Femur (tissue), 1 donor: ENCODE data around the gene HEATR9.
A peak's percentile ranks its signal among the peaks of the same experiment; 100 is the strongest.
"Not testable (repeated sequence)": the region's sequence is repeated elsewhere in the genome, so short reads cannot be mapped to it uniquely, and the experiment has no call there.

Source experiments
- DNase-seq: peaks from one replicate; pipeline ENCODE4 v3.0.0-alpha.2; 2017

The HEATR9 gene, protein sequence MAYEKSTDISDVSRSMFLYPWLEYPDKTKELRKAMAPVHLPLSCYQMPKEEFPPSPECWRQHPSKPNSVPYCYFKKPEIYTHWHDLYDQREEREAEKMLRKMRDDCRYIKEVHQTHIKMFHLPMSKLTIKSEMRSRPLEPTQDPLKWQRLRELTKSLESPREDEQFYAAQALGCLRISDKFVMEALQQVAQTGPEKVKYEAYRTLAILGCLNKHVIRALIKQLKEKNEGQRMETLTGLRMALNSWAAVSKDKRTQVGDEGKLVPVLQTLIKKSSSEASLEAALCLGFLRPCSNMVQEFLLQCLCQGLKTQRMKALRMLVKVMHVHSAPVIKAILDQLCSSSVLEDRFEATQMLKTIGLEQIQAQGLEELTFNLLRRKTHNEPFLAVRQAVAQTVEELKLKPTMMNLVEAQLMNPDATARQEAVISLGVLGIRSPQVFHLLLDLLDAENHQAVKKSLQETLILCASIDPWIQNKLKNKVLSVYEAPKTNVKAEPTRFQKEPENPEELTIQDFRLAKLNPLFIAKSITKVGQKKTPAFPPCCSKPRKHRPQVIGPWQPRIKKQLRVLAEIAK

GRCh38 chr17:35868737-35869136, at the start of gene HEATR9:
Gene HEATR9, minus strand, starts transcription at chr17:35868891. Its CDS starts 149 bp downstream, at chr17:35868742.
- DNase-seq: no peak

- DNase-seq: no peak
Measured at GRCh38 chr17:35917519-35918213, 49.0 kb upstream of the HEATR9 start.

DNA sequence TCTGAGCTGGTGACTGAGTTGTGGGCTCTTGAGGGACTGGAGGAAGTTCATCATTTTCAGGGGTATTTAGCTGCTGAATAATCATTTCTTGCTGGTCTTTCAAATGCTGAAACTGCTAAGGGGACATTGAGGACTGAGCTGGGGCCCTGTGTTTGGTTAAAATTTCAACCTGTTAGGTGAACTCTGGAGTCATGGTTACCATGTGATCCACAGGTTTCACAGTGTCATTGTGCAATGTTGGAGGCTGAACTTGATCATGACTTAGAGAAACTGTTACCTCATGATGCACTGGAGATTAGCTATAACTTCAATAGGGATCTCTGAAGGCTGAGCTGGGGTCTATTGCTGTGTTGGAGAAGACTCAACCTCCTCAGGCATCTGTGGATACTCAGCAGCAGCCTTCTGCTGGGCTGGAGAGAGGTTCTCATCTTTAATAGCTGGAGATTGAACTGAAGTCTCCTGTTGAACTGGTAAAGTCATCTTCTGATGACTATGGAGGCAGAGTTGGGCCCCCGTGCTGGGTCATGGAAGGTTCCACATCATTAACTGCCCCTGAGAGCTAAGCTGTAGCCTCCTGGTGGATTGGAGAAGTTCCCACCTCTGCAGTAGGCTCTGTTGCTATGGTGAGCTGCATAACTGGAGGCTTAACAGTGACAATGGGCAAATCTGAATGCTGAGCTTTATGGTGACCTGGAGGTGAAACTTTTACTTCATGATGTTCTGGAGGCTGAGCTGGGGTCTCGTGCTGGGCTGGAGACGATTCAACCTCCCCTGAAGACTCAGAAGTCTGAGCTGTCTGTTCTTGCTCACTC, 46.7 kb upstream of the HEATR9 start:
- DNase-seq: no peak

GRCh38 chr17:35914354-35914753, 45.7 kb upstream of the HEATR9 start:
- DNase-seq: no peak

- DNase-seq: no peak
Measured at GRCh38 chr17:35913609-35914008, 44.9 kb upstream of the HEATR9 start.

- no peak for DNase-seq
Measured at GRCh38 chr17:35912942-35913341, 44.3 kb upstream of the HEATR9 start.

DNA sequence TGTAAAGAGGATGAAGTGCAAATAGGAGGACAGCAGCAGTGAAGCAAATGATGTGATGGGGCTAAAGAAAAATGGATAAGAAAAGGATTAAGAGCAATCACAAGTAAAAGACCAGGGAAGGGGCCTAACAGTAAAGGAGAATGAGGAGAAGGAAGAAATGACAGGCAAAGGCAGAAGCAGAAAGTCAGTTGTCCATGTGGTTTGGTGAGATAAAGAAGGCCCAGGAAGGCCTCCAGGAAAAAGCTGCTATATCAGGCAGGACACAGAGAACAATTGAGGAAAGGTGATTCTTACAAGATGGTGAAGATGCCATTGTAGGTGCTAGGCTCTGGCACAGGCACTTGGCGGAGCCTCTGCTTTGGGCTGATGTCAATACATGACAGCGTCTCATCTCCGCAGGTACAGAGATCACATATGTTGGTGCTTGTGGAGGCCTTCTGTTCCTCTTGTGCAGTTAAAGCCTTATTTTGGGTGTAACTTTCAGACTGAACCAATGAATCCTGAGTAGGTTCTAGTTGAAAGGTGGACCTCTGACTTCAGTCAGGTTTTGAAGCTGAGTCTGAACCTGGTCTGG, 43.7 kb upstream of the HEATR9 start:
- DNase-seq: no peak

DNA sequence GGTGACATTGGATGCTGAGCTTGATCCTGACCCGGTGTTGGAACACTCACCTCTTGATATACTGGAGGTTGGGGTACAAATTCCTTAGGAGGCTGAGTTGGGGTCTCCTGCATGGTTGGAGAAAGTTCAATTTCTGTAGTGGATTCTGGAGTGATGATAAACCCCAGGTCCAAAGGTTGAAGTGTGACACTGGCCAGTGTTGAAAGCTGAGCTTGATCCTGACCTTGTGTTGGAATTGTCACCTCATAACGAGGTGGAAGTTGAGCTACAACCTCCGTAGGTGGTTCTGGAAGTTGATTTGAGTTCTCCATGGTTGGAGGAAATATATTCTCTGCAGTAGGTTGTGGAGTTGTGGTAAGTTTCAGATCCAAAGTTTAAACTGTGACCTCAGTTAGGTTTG, 40.7 kb upstream of the HEATR9 start:
- DNase-seq: no peak

- DNase-seq: no peak
Measured at GRCh38 chr17:35907691-35908090, 39.0 kb upstream of the HEATR9 start.

DNA sequence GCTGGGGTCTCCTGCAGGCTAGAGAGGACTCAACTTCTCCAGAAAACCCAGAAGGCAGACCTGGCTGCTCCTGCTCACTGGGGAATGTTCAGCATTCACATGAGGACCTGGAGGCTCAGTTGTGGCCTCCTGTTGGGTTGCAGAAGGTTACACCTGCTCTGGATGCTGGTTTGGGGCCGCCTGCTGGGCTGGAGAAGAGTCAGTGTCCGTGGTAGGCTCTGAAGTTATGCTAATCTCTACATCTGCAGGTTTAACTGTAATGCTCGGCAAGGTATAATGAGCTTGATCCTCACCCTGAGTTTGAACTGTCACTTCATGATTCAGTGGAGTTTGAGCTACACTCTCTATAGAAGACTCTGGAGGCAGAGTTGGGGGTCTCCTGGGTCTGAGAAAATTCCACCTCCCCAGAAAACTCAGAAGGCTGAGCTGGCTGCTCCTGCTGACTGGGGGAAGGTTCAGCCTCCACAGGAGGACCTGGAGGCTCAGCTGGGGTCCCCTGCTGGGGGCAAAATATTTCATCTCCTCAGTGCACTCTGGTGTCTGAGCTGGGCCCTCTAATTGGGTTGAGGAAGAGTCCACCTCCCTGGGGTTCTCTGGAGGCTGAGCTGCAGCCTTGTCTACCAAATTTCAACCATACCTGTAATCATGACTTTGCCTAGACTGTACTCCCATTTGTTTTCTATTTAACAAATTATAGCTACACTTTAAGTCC, 38.4 kb upstream of the HEATR9 start:
- DNase-seq: no peak

DNA sequence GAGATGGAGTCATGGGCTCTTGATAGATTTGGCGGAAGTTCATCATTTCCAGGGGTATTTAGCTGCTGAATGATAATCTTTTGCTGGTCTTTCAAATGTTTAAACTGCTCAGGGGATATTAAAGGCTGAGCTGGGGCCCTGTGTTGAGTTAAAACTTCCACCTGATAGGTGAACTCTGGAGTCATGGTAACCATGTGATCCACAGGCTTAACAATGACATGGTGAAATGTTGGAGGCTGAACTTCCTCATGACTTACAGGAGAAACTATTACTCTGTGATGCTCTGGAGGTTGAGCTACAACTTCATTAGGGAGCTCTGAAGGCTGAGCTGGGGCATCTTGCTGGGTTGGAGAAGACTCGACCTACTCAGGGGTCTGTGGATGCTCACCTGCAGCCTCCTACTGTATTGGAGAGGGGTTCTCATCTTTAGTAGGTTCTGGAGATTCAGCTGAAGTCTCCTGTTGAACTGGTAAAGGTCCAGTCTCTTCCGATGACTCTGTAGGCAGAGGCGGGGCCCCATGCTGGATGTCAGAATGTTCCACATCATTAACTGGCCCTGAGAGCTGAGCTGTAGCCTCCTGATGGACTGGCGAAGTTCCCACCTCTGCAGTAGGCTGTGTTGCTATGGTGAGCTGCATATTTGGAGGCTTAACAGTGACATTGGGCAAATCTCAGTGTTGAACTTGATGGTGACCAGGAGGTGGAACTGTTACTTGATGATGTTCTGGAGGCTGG, 37.7 kb upstream of the HEATR9 start:
- no peak for DNase-seq

- no peak for DNase-seq
Measured at GRCh38 chr17:35903451-35903850, 34.8 kb upstream of the HEATR9 start.

GRCh38 chr17:35901631-35902175, 33.0 kb upstream of the HEATR9 start:
- no peak for DNase-seq

DNA sequence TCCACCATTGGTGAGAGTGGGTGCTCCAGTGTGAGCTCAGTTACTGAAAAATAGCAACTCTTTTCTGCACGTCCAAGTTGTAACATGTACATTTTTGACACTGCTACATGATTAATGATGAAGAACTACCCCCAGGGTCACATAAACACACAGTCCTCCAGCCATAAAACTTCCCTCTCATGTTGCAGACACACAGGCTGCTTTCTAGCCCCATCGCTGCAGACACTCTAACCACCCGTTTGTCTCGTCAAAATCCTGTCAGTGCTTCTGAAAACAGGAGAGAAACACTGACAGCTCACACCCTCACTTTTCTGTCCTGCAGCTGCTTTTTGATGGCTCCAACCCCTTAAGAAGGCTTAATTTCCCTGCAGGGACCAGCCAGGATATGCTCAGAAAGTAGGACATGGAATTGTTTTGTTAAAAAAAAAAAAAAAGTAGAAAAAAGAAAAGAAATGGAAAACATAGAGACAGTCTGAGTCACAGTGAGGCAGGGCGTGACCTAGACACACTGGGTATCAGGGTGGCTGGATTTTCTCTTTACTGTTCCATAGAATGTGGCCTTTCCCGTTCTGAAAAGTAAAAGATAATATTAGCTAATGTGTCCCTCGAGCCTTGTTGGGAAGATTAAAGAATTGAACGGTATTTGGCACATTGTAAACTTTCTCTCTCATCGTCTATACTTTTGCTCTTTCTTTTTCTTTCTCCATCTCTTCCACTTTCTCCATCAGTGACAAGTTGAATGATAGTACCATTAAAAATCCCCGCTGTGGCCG, 32.2 kb upstream of the HEATR9 start:
- DNase-seq: no peak

GRCh38 chr17:35900280-35900679, 31.6 kb upstream of the HEATR9 start:
- no peak for DNase-seq

DNA sequence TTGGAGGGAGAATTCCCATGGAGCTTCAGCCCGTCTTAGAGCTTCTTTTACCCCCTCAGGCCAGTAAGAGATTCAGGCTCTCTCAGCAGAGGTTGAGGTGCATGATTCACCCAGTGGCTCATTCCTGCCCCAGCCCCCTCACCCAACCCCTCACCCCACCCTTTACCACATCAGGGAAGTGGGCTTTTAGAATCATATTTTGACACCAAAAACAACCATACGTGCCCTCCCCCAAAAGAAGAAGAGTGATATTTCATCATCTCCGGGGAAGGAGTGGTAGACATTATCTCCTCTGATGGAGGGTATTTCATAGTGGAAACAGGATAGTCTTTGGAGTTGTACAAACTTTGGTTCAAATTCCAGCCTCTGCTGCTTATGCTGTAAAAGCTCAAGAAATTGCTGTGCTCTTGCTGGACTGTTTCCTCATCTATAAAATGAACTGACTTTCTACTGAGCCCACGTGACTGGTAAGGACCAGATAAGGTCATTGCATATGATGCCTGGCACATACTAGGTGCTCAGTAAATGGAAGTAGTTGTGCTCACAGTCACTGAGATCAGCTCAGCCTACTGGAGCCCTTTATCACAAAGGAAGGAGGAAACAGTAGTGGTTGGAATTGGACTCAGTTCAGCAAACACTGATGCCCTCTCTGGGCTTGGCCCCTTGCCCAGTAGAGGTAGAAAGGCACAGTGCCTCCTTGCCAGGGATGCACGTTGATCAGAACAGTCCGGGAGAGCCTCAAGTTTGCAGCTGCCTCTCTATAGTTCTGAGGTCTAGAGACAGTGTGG, 29.8 kb upstream of the HEATR9 start:
- DNase-seq: no peak

DNA sequence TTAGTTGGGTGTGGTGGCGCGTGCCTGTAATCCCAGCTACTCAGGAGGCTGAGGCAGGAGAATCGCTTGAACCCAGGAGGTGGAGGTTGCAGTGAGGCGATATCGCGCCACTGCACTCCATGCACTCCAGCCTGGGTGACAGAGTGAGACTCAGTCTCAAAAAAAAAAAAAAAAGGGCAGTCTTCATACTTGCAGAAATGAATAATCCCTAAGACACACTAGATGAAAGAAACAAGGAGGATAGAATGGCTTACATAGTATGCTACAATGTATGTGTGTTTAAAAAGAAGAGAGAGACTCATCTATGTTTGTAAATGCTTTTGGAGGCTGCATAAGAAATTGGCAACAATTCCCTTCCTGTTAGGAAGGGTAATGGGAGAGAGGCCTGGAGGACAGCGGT, 29.1 kb upstream of the HEATR9 start:
- not testable (repeated sequence) for DNase-seq

GRCh38 chr17:35895636-35896587, 27.2 kb upstream of the HEATR9 start:
- DNase-seq: peak; percentile 23
